Stomach (tissue), 4 donors: Measurements from ENCODE around the gene EML4.

ENCODE experiments used
- CTCF ChIP-seq, 7 experiments: fragments of 450-650 bp in 4 of 7; fragments of 200-600 bp in 3 of 7; sonication (generic) in 3 of 7; IDR thresholded peaks; one replicate each; pipeline ENCODE4 v1.5.1; 2016 to 2019; ENCODE audit warnings: antibody characterized with exemption in 7 of 7, control low read depth in 2 of 7, mild to moderate bottlenecking in 1 of 7
- POLR2AphosphoS5 ChIP-seq, 3 donors: sonication (generic); formaldehyde crosslinking; IDR thresholded peaks; one replicate each; pipeline ENCODE4 v1.6.1; 2016; ENCODE audit warnings: antibody characterized with exemption in 3 of 3

- TF ChIP-seq CTCF (IDR thresholded peaks at IDR 0.05) (no peak), POLR2AphosphoS5 (IDR thresholded peaks at IDR 0.05) (no peak)
Measured at GRCh38 chr2:42210203-42210602, 41.0 kb downstream of the EML4 start.
